GM12801 (cell line): ENCODE measurements around the gene C1orf210.

Experiments
- CTCF ChIP-seq: IDR thresholded peaks from one replicate; pipeline ENCODE4 v1.5.1; 2011; ENCODE audit warnings: control low read depth; ENCODE audit not compliant: insufficient read length; ENCODE audit errors: extremely low read depth

C1orf210 gene

GRCh38 chr1:43305461-43305860, 20.1 kb upstream of the C1orf210 start:
- no peak for TF ChIP-seq CTCF

- TF ChIP-seq CTCF, result no peak
These were observed 19.5 kb upstream of the C1orf210 start for GRCh38 chr1:43304771-43305300.

- TF ChIP-seq CTCF, result no peak
These were observed 18.9 kb upstream of the C1orf210 start for GRCh38 chr1:43304314-43304681.

- no peak for TF ChIP-seq CTCF
These were observed 18.3 kb upstream of the C1orf210 start for GRCh38 chr1:43303471-43304313.

- TF ChIP-seq CTCF, result no peak
These were observed 17.5 kb upstream of the C1orf210 start for GRCh38 chr1:43302721-43303470.

GRCh38 chr1:43302201-43302600, 16.8 kb upstream of the C1orf210 start:
- no peak for TF ChIP-seq CTCF

GRCh38 chr1:43300378-43301094, 15.2 kb upstream of the C1orf210 start, which contains the start of gene TIE1:
TSS of gene TIE1 (plus strand) at chr1:43300982. CDS start at chr1:43301072, 90 bp downstream.
- TF ChIP-seq CTCF, result no peak
